MM.1S (cell line): Measurements from ENCODE around the gene MED27.

Experiments
- CTCF ChIP-seq: fragments of 300-600 bp; sonication (generic); IDR thresholded peaks from 2 replicates; pipeline ENCODE4 v1.5.1; 2016; ENCODE audit warnings: antibody characterized with exemption, low read length, mixed read lengths
- EZH2 ChIP-seq: fragments of 300-600 bp; sonication (generic); optimal IDR thresholded peaks from 2 replicates; pipeline ENCODE3; 2017; ENCODE audit warnings: low read depth, mild to moderate bottlenecking, antibody characterized with exemption, low read length, mixed read lengths
- EZH2phosphoT487 ChIP-seq: fragments of 300-600 bp; sonication (generic); IDR thresholded peaks from 2 replicates; pipeline ENCODE4 v1.6.1; 2018; ENCODE audit warnings: antibody characterized with exemption, low read length

- TF ChIP-seq CTCF = no peak
- no peak for TF ChIP-seq EZH2phosphoT487
- no peak for TF ChIP-seq EZH2
Observed at GRCh38 chr9:131841765-131842318, 237.8 kb downstream of the MED27 start.
